GM19025 (cell line): Measurements from ENCODE around the gene OSBPL5.

Experiments
- ATAC-seq: cut with Tn5 transposase; IDR thresholded peaks from one replicate; pipeline ENCODE4 v1.9.1; 2021; ENCODE audit warnings: mild to moderate bottlenecking, low read depth, moderate library complexity; ENCODE audit not compliant: unreplicated experiment

The OSBPL5 gene

GRCh38 chr11:3152471-3153110 is 12.5 kb downstream of the OSBPL5 start:
- no peak for ATAC-seq

GRCh38 chr11:3150726-3151125 is 14.4 kb downstream of the OSBPL5 start:
- ATAC-seq, result no peak

DNA sequence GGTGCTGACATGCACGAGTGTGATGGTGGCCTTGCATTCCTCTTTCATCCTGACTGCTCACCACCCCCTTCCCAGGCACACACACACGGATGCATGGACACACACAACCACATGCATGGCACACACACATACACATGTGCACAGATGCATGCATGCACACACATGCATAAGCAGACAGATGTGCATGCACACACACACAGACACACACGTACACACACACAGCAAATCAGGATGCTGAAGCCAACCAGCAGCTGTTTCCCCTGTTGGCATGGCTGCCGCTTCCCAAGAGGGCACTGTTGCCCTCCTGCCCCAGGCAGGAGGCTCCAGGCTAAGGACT is 15.3 kb downstream of the OSBPL5 start:
- ATAC-seq, result no peak

GRCh38 chr11:3148990-3149851 is 15.9 kb downstream of the OSBPL5 start:
- no peak for ATAC-seq

DNA sequence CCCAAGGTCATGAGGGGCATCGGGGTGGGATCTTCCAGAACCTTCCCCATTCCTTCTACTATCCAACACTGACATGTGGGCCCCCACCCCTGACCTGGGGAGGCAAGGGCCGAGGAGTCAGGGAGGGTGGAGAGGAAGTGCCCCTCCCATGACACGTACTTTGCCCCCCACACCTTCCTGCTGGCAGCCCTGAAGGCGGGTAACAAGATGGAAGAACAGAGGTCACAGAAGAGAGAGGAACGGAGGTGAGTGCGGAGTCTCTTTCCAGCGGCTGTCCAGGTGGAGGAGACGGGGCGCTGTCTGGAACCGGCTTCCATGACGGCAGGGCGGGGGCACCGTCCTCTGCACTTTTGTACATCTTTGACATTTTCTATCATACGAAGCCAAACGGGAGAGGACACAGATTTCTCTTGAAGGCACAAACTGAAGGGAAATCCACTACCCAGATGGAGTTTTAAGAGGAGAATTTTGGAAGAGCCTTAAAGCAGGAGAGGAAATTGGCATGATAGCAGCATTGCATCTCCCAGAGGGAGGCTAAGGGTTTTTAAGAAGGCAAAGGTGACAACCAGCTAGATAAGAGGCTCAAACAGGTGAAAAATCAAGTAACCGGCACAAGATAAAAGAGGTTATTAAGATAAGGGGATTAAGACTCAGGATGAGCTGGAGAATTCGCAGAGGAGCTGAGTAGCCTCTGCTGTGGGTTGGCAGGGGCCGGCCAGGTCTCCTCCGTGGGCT is 16.7 kb downstream of the OSBPL5 start:
- no peak for ATAC-seq

- ATAC-seq, result no peak
These were observed 17.5 kb downstream of the OSBPL5 start for GRCh38 chr11:3147626-3148025.

DNA sequence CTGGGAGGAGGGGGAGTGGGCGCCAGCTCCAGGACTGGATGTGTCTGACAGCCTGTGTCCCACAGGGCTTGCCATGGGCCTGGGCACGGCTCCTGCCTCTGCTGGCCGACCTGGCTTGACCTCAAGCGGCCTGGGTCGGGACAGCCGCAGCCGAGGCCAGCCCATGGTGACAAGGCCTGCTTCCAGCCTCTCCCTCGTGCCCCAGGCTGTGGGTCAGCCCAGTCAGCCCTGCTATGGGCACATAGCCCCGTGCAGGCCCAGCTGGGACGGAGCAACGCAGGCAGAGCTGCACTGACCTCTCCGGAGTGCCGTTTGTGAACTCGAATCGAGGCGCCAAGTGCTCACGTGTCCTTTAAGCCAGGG is 17.9 kb downstream of the OSBPL5 start:
- no peak for ATAC-seq

DNA sequence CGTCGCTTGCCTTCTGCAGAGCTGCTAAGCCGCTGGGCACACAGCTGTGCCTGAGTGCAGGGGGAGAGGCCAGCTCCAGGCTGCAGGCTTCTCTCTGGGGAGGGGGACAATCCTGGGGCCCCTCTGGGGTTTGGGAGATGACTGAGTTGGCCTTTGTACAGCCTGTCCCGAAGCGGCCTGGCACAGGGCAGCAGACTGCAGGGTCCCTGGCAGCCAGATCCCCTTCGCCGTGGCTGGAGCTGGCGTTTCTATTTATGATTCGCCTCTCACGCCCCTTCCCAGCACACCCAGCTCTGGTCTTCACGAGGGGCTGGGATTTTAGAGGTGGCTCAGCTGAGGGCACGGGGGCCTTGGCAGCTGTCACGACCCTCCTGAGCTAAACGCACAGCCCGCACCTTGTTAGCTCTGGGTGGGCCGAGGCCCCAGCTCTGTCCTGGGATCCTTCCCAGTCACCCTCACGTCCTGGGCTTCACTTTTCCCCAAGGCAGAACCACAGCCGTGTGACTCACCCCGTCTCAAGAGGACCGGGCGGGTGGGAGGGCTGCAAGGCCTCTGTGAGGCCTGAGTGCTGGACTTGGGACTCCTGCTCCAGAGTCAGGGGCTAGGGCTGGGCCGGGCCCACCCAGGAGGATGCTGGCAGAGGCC is 18.4 kb downstream of the OSBPL5 start:
- ATAC-seq, result no peak

DNA sequence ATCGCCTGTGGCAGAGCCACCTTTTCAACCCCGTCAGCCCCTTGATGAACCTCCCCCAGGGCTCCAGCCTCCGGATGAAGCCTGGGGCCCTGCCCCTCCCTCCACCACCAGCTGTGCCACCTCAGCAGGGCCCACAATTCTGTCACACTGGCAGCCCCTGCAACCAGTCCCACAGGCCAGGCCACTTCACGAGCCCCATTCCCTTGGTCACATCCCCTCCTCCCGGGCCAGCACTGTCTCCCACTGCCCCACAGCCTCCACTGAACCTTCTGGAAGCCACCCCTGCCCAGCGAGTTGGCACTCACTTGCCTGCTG is 19.9 kb downstream of the OSBPL5 start:
- no peak for ATAC-seq

- ATAC-seq, result no peak
These were observed 20.6 kb downstream of the OSBPL5 start for GRCh38 chr11:3144296-3145205.

DNA sequence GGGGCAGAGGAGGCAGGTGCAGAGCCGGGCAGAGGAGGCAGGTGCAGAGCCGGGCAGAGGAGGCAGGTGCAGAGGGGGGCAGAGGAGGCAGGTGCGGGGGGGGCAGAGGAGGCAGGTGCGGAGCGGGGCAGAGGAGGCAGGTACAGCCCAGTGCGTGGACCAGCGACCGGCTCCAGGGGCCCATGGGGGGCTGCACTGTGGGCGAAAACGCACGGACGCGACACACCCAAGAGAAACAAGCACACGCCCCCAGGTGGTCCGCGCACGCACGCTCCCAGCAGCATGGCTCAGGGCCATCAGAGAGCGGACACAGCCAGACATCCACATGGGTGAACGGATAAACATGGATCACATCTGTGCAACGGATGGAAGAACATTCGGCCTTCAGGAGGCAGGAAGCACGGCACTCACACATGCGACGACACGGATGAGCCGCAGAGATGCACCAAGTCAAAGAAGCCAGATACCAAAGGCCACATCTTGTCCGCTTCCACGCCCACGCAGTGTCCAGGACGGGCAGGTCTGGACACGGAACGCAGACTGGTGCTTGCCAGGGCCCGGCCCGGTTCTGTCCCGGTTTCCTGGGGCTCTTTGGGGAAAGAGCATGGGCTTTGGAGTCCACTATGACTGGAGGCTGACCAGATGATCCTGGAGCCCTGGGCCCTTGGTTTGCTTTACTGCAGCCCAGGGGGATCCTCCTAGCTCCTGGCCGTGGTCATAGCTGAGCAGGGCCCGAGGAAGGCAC is 21.8 kb downstream of the OSBPL5 start:
- ATAC-seq, result no peak

- ATAC-seq, result no peak
These were observed 24.9 kb downstream of the OSBPL5 start for GRCh38 chr11:3140291-3140603.

DNA sequence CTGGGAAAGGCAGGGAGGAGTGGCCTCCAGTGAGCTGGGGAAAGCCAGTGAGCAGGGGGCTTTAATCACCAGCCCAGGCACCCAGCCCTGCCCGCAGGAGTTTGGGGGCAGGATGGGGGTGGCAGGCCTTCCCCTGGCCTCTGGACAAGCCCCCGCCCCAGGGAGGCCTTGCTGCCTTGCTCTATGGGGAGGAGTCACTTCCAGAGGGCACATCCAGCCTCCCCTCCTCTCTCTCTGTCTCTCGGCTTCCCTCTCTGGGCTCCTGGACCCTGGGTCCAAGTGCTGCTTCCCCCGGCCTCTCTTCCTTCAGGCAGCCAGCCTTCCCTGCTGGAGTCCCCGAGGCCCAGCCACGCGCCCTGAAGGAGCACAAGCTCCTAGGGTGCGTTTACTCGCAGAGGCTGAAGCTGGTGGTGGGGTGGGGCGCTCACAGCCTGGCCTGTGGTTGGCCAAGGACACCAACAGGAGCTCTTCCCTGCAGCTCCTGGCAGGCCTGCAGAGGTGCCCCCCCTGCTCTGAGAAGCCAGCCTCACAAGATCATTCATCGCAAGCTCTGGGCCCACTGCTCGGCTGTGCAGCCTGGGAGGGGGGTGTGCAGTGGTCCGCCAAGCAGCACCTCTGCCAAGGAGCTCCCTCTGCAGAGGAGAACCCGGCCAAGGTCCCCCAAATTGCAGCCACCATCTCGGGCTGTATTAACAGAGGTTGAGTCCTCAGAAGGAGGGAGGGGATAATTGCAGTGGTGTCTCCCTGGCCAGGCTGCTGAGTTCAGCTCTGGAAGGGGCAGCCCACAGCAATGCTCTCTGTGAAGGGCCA is 25.4 kb downstream of the OSBPL5 start:
- ATAC-seq, result no peak

DNA sequence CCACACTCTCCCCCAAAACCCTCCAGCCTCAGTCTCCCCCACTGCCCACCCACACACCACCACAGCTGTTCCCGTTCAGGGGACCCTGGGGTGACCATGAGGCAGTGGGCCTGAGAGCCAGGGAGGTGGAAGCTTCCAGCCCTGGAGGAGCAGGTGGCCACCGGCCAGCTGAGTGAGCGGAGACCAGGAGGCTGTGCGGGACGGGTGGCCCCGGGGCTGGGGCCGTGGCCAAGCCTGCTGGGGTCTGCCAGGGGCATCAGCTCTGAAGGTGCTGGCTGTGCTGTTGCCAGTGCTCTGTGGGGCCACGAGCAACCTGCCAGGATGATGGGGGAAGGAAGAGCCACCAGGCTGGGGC is 26.0 kb downstream of the OSBPL5 start:
- ATAC-seq, result no peak

GRCh38 chr11:3138178-3139085 is 26.7 kb downstream of the OSBPL5 start:
- ATAC-seq, result no peak

DNA sequence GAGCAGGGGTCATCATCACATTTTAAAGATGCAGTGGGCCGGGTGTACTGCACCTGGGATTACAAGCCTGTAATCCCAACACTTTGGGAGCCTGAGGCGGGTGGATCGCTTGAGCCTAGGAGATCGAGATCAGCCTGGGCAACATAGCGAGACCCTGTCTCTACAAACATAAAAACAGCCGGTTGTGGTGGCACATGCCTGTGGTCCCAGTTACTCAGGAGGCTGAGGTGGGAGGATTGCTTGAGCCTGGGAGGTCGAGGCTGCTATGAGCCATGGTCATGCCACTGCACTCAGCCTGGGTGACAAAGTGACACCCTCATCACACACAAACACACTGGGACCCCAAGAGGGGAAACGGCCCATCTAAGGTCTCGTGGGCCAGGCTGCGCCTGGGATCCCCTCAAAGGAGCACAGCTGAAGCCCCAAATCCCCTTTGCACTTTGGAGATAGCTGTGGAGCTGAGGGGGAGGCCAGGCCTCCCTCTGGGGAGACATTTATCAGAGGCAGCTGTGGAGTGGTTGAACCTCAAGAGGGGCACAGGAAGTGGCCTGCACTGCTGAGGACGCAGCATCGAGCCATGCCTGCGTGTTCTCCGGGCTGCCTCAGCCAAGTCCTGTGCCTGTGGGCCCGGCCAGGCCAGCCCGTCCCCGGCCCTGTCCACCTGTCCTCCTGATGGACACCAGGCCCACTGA is 27.5 kb downstream of the OSBPL5 start:
- ATAC-seq, result no peak
